ENCODE data around the gene ARMC7.

DNA sequence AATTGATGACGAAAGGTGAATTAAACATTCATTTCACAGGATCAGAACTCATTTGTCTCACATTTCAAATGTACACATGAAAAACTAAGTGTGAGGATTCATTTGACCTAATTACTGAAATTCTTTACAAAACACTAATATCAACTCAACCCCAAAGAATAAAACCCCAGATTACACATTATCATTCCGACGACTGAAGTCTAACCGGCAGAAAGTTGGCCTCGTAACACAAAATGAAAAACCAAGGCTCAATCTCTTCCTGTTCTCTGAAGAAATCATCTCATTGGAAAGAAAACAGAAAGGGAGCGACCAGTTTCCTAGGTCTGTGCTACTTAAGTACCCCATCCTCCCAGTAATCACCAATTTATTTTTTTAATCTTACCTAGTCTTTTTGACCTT lies 42.8 kb downstream of the ARMC7 start:
- TF ChIP-seq, protein P1, sequence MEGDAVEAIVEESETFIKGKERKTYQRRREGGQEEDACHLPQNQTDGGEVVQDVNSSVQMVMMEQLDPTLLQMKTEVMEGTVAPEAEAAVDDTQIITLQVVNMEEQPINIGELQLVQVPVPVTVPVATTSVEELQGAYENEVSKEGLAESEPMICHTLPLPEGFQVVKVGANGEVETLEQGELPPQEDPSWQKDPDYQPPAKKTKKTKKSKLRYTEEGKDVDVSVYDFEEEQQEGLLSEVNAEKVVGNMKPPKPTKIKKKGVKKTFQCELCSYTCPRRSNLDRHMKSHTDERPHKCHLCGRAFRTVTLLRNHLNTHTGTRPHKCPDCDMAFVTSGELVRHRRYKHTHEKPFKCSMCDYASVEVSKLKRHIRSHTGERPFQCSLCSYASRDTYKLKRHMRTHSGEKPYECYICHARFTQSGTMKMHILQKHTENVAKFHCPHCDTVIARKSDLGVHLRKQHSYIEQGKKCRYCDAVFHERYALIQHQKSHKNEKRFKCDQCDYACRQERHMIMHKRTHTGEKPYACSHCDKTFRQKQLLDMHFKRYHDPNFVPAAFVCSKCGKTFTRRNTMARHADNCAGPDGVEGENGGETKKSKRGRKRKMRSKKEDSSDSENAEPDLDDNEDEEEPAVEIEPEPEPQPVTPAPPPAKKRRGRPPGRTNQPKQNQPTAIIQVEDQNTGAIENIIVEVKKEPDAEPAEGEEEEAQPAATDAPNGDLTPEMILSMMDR (IDR thresholded peaks at IDR 0.05; ENCODE audit: low read length) = no peak
- TF ChIP-seq EZH2phosphoT487 (IDR thresholded peaks at IDR 0.05; ENCODE audit: low read length) = no peak
